GM12892 (cell line): ENCODE data around the gene PAX9.

Experiments used
- POLR2A ChIP-seq: IDR thresholded peaks from 2 replicates; pipeline ENCODE4 v1.6.1; 2011; ENCODE audit warnings: low read depth, low read length, control low read depth
- POLR2AphosphoS5 ChIP-seq: IDR thresholded peaks from 2 replicates; pipeline ENCODE4 v1.6.1; 2011; ENCODE audit warnings: low read depth, low read length, control low read depth
- TAF1 ChIP-seq: IDR thresholded peaks from 2 replicates; pipeline ENCODE4 v1.6.1; 2011; ENCODE audit warnings: low read depth, mild to moderate bottlenecking, control low read depth, low read length, borderline replicate concordance

- TF ChIP-seq POLR2A: no peak
- TF ChIP-seq POLR2AphosphoS5: no peak
- TF ChIP-seq TAF1: no peak
These were observed 56.6 kb downstream of the PAX9 start for GRCh38 chr14:36718216-36718615.
